NK-92 (cell line): ENCODE measurements around the gene LRMDA.

ENCODE experiments used
- DNase-seq: peaks from one replicate; lab custom pipeline; 2025; ENCODE audit not compliant: unreplicated experiment; lab: John Stamatoyannopoulos, UW

The LRMDA gene

DNA sequence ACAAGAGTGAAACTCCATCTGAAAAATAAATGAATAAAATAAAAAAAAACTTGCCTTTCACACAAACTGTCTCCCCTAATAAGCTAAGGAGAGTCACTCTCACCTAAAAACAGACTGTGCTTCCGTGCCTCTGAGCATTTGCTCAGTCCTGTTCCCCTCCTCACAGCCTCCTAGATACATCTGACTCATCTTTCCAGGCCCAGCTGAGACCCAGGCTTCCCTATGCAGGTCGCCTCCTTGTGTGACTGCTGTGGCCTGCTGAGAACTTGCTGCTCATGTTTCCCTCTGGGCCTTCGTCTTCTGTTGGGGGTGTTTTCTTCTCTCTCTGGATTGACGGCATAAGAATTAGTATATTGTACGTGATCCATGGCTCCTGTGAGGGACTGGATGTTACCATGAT lies 777.7 kb downstream of the LRMDA start:
- DNase-seq = no peak

DNA sequence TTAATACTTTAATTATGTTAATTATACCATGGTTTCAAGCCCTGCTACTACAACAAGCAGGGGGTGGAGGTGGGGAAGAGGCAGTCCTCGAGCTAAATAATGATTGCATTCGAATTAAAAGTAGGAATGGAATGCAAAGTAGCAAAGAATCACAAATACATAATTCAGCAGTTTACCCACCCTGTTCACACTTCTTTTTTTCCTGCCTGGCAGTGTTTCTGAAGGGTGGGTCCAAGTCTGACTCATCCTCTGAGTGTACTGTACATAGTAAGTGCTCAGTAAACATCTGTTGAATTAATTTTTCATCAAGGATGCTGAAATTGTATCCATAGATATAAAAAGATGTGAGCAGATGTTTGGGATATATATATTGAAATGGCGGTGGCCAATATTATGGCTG lies 778.8 kb downstream of the LRMDA start:
- no peak for DNase-seq

DNA sequence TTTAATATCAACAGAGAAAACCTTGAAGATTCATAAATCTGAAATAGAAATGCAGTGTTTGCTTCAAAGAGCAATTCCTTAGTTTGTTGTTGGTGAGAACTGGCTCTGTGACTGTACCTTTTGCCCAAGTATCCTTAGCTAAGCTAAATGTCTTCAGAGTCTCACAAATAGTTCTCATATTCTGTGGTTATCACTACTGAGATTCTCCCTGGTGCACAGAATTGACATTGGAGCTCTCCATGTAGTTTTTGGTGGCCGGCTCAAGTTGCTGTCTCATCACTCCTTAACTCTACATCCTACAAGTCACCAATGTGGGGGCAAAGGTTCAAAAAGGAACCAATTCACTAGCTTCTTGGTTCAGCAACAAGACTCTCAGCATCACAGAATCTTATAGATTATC lies 780.3 kb downstream of the LRMDA start:
- DNase-seq = no peak

DNA sequence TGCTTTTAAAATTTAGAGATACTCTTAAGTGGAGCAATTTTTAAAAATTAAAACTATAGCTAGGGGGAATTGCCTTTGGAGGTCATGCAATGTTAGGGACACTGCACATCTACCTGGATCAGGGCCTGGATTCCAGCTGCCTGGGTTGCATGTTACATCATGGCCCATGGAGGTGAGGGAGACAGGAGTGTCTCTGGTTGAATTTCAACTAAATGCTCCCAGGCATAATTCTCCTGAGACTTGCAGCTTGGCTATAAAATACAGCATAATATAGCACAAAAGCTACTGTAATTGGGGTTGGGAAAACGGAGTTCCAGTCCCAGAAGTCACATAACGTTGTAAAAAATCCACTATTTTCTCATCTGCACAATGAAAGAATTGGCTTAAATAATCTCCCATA lies 782.5 kb downstream of the LRMDA start:
- no peak for DNase-seq

DNA sequence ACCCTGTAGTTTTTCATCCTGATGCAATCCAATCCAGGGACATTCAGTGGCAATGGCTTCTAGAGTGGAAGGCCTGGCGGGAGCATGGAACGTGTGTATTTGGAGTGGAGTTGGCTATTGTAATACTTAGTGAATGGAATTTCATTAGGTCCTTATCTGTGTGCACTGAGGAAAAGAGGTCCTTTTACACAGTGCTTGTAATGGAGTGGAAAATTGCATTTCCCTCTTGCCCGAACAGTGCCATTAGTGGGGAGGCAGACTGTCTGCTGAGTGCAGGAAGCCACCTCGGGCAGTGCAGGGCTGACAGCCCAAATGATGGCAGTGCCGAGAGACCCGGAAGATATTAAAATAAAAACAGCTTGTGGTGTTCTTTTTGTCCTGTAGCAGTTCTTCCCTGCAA lies 786.6 kb downstream of the LRMDA start:
- DNase-seq = no peak

DNA sequence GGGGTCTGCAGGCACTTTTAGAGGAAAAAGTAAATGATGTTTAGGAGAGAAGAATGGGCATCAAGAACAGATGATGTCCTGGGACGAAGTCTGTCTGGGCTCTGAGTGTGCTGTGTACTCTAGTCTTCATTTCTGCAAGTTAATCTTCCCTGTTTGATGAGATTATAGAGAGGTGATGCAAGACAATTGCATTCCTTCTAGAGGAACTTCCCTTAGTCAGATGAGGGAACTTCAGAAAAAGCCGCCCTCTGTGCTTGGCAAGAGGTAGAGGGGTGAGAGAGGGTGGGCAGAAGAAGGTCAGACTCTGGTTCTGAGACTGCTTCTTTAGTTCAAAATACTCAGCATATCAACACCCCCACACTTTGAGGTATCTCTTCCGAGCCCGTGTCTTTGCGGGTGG lies 797.9 kb downstream of the LRMDA start:
- DNase-seq = no peak

DNA sequence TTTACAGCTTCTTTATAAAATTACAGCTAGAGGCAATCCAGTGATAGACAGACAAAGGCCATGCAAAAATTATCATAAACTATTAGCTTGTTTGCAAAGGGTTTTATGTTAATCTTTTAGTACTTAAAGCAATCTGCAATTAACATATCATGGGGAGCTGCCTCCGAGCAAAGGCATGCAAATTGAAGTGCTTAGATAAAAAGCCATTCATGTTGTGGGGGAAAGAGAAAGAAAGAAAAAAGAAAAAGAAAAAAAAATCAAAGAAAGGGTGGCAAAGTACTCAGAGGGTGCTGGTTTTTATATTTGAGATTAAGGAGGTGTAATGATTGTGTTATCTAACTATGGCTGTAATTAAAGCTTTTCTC lies 799.5 kb downstream of the LRMDA start:
- no peak for DNase-seq

DNA sequence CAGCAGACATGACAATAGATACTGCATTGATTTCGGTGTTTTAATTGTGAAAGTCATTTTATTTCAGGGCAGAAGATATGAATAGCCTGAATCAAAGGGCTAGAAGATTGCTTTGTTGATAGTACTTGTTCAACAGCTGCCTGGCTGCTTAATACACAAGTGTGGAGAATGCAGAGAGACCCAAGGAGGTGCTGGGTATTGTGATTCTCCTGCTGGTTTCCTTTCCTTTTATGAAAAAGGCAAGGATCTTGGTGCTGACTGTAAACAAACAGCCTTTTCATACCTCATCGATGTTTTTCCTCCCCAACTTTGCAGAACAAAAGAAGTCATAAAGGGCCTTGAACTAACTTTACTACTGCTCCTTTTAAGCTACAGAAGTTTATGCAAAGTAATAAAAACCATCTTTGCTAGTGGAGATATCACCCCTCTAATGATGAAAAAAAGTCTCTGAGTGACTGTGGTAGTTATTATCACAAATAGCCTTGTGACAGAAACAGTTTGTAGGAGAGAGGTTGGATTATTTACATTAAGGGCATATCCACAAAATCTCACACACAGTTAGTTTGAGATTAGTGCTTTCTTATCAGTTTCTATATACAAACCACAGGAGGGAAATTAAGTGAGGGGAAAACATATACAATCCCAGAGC lies 800.0 kb downstream of the LRMDA start:
- no peak for DNase-seq

DNA sequence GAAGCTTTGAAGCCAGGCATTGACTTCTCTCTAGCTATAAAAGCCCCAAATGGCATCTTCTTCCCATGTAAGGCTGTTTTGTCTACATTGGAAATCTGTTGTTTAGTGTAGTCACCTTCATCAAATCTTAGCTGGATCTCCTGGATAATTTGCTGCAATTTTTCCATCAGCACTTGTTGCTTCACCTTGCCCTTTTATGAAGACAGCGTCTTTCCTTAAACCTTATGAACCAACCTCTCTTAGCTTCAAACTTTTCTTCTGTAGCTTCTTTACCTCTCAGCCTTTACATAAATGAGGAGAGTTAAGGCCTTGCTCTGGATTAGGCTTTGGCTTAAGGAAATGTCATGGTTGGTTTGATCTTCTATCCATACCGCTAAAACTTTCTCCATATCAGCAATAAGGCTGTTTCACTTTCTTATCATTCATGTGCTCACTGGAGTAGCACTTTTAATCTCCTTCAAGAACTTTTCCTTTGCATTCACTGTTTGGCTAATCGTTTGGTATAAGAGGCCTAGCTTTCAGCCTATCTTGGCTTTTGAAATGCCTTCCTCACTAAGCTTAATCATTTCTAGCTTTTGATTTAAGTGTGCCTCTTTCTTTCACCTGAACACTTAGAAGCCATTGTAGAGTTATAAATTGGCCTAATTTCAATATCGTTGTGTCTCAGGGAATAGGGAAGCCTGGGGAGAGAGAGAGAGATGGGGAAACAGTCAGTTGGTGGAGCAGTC lies 803.2 kb downstream of the LRMDA start:
- DNase-seq = no peak

DNA sequence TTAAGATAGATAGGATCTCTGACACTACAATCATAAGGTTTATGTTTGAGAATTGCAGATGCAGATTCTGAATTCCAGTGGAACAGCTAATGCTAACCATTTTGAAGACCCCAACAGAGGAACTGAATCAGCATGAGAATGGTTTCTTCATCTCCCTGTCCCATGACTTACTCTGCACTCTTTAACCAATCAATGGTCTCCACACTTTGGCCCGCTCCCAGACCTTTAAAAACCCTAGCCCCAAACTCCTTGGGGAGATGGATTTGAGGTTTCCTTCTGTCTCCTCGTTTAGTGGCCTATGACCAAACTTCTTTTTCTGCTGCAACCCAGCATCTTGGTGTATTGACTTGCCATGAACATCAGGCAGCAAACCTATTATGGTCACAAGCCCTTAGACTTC lies 804.9 kb downstream of the LRMDA start:
- DNase-seq = no peak

DNA sequence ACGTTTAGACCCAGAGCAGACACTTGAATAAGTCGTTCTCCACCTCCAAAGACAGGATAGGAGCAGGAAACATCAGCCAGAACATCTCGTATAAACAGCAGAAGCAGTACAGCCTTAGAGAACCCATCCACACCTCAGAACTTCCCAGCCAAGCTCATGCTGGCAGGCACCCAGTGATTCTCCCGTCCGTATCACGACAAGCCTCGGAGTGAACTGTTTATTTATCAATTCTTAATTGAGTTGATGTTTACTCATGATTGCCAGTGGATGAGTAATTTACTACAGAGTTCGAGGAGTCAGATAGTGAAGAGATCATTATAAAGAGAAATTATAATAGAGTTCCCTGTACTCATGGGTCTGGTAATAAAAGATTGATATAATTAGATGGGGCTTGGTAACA lies 811.5 kb downstream of the LRMDA start:
- no peak for DNase-seq

DNA sequence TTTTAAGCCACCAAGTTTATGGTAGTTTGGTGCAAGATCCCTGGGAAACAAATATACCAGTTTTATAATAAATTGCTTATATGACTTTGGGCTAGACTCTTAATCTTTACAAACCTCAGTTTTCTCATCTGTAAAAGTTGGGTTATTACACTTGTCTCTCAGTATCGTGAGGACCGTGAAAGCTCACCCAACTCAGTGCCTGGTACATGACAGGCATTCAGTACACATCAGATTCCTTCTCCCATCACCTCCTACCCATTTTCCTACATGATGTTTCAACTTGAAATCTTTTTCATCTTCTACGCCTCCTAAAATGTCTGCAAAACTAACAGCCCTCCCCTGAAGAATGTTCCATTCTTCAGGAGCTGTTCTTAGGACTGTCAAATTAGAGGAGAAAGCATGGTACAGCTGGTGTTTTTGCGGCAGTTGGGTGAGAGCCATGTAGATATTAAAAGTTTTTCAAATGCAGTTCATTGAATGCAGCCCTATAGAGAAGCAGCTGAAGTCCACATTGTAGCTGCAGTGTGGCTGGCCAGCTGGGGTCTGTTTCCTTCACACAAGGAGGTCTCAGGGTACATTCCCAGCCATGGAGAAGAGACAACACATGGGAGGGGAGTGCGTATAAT lies 812.8 kb downstream of the LRMDA start:
- no peak for DNase-seq

DNA sequence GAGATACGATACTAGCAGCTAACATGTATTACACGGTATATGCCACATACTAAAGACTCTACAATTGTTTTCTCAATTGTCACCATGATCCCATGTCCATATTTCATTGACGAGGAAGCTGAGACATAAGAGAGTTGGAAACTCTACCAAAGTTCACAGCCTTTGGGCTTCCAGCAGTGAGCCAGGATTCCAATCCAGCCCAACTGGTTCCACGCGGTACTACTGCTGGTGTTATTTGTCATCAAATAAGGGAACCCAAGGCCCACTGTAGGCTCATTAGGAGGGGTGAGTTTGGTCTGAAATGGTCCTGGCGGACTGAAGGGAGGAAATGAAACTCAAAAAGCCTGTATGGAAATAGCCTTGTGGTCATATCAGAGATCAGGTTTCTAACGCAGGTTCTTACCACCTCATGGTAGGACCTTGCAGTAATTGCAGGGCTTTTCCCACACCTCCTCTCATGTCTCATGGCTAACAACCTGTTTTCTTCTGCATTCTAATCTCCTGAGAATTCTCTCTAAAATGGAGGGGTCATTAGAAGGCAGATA lies 814.6 kb downstream of the LRMDA start:
- DNase-seq = no peak

DNA sequence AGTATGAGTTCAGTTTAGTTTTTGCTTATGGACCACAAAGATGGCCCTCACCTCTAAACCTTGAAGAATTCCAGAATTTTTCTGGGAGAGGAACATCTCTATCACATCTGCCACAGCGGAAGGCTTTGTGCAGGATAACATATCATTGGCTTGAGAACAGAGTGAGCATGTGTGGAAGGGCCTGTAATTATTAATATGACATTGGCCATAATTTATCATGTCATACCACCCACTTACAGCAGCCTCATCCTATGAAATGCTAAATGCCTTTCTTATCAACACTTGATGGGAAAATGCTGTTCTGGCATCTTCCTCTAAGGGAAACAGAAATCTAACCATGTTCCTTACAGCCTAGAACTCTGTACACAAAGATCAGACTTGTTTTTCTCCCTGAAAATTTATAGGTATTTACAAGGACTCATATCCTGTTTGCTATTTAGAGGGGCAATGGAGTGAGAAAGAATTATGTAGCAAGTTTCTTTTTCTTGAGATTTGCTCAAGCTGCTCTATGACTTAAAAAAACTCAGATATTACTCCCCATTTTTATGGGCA lies 817.3 kb downstream of the LRMDA start:
- DNase-seq = no peak

DNA sequence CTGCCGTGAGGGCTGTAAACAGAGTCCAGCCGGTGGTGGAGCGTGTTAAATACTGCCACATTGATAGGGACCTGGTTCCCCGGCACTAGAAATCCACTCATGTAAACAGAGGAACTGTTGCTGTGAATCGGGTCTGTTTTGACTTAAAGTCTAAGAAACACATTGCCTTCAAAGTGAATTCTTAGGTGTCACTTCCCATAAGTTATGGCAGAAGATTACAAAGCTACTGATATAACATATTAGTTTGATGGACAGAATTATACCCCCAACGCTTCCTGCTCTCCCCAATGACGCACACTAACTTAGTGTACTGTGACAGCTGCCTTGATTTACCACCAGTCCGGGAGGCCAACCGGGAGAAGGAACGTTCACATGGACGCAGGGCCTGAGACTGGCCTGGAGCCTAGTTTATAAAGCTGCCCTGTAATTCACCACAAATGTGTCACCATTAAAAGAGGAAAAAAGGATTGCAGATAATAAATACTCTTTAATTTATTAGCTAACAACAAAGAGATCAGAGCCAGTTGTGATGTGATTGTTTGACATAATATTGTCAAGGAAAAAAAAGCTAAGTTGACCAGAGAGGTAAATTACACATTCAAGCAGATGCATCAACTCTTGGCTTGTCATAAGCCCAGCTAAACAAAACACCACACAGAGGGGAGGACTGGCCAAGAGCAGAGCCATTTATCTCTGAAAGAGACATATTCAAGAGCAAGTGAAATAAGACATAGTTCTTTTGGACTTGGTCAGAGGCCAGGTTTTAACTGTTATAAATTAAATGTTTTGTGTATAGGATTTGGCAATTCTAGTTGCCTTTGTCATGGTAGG lies 820.6 kb downstream of the LRMDA start:
- DNase-seq = no peak

DNA sequence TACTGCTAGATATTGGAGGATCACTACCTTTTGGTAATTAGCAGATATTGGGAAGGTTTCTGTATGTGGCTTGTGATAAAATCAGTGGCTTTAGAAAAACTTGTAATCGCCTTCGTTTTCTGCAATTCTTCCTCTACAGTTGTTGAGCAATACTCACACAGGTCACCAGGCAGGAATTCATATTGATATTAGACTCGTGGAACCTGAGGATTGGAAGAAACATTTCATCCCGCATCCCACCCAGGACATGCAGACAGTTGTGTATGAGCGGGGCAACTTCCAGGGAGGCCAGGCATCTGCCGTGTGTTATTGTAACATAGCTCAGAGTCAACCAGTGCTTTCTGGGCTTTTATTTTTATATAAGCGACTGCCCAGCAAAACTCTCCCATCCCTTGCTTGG lies 821.3 kb downstream of the LRMDA start:
- no peak for DNase-seq

DNA sequence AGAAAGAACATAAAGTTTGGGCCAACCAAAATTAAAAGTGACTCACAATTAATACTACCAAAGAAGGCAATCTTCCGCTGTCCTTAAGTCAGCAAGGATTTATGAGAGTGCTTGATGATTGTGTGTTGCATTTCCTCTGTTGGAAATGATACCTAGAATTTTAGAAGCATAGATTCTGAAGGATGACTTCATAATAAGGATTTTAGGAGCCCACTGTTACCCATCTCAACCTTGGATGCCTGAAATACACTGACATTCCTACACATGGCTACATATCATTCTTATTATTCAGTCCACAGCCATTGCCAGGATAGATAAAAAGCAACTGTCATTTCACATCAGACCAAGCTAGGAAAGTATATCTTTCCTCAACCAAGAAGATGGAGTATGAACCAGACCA lies 823.8 kb downstream of the LRMDA start:
- no peak for DNase-seq

DNA sequence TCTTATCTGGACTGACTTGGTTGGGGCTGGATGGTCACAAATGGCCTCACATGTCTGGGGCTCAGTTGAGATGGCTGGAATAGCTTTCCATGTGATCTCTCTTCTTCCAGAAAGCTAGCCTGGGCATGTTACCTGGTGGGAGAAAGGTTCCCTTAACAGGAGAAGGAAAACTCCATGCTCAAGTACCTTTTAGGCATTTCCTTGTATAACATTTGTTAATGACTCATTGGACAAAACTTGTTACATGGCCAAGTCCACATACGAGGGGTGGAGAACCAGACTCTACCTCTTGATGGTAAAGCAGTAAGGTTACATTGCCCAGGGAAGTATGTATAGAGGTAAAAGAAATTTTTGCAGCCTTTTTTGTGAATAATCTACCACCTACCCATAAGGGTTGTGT lies 826.4 kb downstream of the LRMDA start:
- DNase-seq = no peak

DNA sequence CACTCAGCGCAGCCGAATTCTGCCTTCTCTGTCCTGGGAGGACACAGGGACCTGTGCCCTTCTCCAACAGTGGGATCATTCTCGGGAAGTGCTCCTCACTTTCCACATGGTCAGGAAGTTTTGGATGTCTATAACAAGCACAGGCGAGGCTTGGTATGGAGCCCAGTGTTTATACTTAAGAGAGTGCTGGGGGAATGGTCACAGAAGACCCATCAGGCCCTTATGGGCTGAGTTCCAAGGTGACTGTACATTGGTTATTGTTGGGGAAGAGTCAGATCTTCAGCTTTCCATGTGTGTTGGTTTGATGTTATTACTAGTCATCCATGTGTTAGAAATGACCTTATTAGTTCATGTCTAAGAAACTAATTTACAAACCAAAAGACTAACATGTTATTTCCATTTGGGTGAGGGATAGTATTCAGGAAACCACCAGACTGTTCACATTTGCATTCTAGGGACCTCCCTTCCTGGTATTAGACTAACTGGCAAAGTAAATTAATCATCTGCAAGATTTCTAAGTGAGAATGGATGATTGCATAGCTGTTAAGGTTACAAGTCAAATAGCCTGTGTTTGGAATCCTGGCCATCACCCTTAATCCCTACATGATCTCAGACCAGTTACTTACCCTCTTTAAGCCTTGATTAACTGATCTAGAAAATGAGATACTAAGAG lies 834.2 kb downstream of the LRMDA start:
- no peak for DNase-seq

DNA sequence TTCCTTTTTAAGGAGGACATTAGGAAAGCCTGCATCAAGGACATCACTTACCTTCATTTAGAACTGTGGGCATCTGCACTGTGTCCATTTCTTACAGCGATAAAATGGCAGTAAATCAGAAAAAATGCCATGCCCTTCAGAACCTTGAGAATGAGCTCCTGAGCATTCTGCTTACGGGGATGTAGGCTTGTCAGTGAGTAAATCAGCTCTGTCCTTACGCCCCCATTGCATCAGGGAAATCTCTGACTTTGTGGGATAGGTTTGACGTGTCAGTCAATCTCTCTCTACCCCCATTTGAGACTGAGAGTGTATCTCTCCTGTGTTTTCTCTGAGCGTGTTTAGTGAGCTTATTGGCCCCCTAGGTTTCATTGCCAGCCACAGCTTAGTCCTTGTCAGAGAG lies 837.1 kb downstream of the LRMDA start:
- DNase-seq = no peak

DNA sequence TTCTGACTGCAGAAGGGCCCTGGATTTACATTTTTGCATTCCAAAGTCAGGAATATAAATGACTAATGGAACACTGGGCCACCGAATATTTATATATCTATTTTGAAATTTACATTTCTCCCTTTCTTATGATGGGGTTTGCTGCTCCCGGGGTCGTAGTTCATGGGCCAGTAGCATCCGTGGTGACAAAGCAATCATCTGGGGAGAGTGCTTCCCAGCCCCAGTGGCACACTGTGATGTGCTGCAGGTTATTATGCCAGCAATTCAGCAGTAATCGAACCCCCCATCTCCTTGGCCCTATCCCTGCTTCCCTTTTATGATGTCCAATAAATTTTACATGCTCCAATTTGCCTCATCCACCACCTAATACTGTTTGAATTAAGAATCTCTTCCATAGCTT lies 837.5 kb downstream of the LRMDA start:
- DNase-seq = no peak
